ENCODE data around the gene MGAT5. TPM values are rescaled to one million over a fixed set of nuclear protein-coding genes. Genes with fewer than 3 reads are reported as not detected.

The MGAT5 gene
- total and polyA plus RNA-seq, 8 donors: 2.9 to 36.9 (median 19.6) TPM

GRCh38 chr2:134432435-134432883 lies 178.6 kb downstream of the MGAT5 start:
- FAIRE-seq: no peak
- TF ChIP-seq CTCF (IDR thresholded peaks at IDR 0.05): no peak
- peak in 3 of 6 donors; percentile 79 to 83 (median 80) for DNase-seq
- Histone ChIP-seq H3K9me3 (no peaks in the 10 kb centered on the region), H3K4me1 (peaks cover 48 to 67% (median 54%) of the 10 kb centered on the region in 3 donors), H3K27ac (peak overlapping the region; percentile 66 to 88 (median 76)), H3K36me3 (no peaks in the 10 kb centered on the region), H3K4me3 (no peak overlapping the region), H3K27me3 (no peaks in the 10 kb centered on the region)
- WGBS, 2 donors: 16 to 28% methylated on average over 3 of the region's 3 CpGs
- ATAC-seq: peak; percentile 86 to 92 (median 90)
- intact Hi-C loops (cut with DNase I): no loop called here

- Histone ChIP-seq H3K27ac (peak overlapping the region; percentile 66 to 88 (median 76)), H3K4me1 (peaks cover 48 to 67% (median 54%) of the 10 kb centered on the region in 3 donors), H3K9me3 (no peaks in the 10 kb centered on the region), H3K36me3 (no peaks in the 10 kb centered on the region), H3K27me3 (no peaks in the 10 kb centered on the region), H3K4me3 (no peak overlapping the region)
- intact Hi-C loops (cut with DNase I): no loop called here
- 21 to 24% methylated on average over 7 of the region's 7 CpGs for WGBS, 2 donors
- DNase-seq: peak in 4 of 6 donors; percentile 60 to 81 (median 78)
- peak; percentile 75 to 88 (median 80) for ATAC-seq
- TF ChIP-seq CTCF (IDR thresholded peaks at IDR 0.05): no peak
- no peak for FAIRE-seq
Measured at GRCh38 chr2:134433469-134433868, 179.6 kb downstream of the MGAT5 start.

GRCh38 chr2:134433979-134434378 lies 180.1 kb downstream of the MGAT5 start:
- no peak for TF ChIP-seq CTCF (IDR thresholded peaks at IDR 0.05)
- peak in 2 of 4 donors; percentile 3 to 17 for ATAC-seq
- peak in 1 of 6 donors; percentile 41 for DNase-seq
- peak overlapping the region; percentile 66 to 88 (median 76) for H3K27ac ChIP-seq
- H3K4me1 ChIP-seq: peaks cover 48 to 67% (median 54%) of the 10 kb centered on the region in 3 donors
- WGBS, 2 donors: 41 to 56% methylated on average over 6 of the region's 6 CpGs
- H3K36me3 ChIP-seq: no peaks in the 10 kb centered on the region
- FAIRE-seq: no peak
- no peaks in the 10 kb centered on the region for H3K9me3 ChIP-seq
- no peaks in the 10 kb centered on the region for H3K27me3 ChIP-seq
- intact Hi-C loops (cut with DNase I): no loop called here
- no peak overlapping the region for H3K4me3 ChIP-seq

- no peaks in the 10 kb centered on the region for H3K36me3 ChIP-seq
- H3K9me3 ChIP-seq: no peaks in the 10 kb centered on the region
- no peak overlapping the region for H3K4me3 ChIP-seq
- peaks cover 48 to 66% (median 49%) of the 10 kb centered on the region in 3 donors for H3K4me1 ChIP-seq
- FAIRE-seq: no peak
- no peaks in the 10 kb centered on the region for H3K27me3 ChIP-seq
- intact Hi-C loops (cut with DNase I): no loop called here
- no peak for DNase-seq
- ATAC-seq: peak in 1 of 4 donors; percentile 11
- no peak for TF ChIP-seq CTCF (IDR thresholded peaks at IDR 0.05)
- peak overlapping the region in 2 of 4 donors; percentile 21 to 44 for H3K27ac ChIP-seq
- 58% methylated on average over 4 of the region's 4 CpGs for WGBS, 2 donors
Measured at GRCh38 chr2:134435505-134435904, 181.6 kb downstream of the MGAT5 start.

- no peaks in the 10 kb centered on the region for H3K9me3 ChIP-seq
- intact Hi-C loops (cut with DNase I): no loop called here
- H3K4me3 ChIP-seq: no peak overlapping the region
- TF ChIP-seq CTCF (IDR thresholded peaks at IDR 0.05): no peak
- no peak for ATAC-seq
- H3K4me1 ChIP-seq: peaks cover 43 to 70% (median 52%) of the 10 kb centered on the region in 3 donors
- no peaks in the 10 kb centered on the region for H3K27me3 ChIP-seq
- FAIRE-seq: no peak
- H3K27ac ChIP-seq: peak overlapping the region in 1 of 4 donors; percentile 44
- no peaks in the 10 kb centered on the region for H3K36me3 ChIP-seq
- DNase-seq: no peak
Measured at GRCh38 chr2:134435936-134436335, 182.1 kb downstream of the MGAT5 start.

All from pancreas (tissue), 10 donors.